ENCODE data around the gene STK39. TPM values are rescaled to one million over a fixed set of nuclear protein-coding genes. Genes with fewer than 3 reads are reported as not detected.

STK39 gene
- total and polyA plus RNA-seq, 9 of the 15 experiments (the other 6 are each of a cell fraction or from before 2014, with no cell fraction given): 0.19 to 0.76 (median 0.51) TPM

- 0% methylated on average over 2 of the region's 2 CpGs for WGBS (ENCODE audit: insufficient coverage, low coverage, missing lambda C conversion rate)
- Histone ChIP-seq H3K79me2 (ENCODE audit: control insufficient read depth, insufficient read depth, low read length) (no peaks in the 10 kb centered on the region), H3K9me3 (replicated peaks; ENCODE audit: control insufficient read depth, insufficient read depth, low read depth, low read length) (no peaks in the 10 kb centered on the region), H3K27me3 (ENCODE audit: control insufficient read depth in 2 of 2, insufficient read depth in 2 of 2, low read length in 2 of 2) (0 out of 5 replicates have a peak, but pooled peaks cover 0 to under 1% of the 10 kb centered on the region in 2 experiments), H3K27ac (ENCODE audit: extremely low read depth, low read depth, low read length) (no peak overlapping the region), H3K4me3 (no peak overlapping the region), H3K4me1 (replicated peaks in 1 of 2; ENCODE audit: control insufficient read depth in 2 of 2, insufficient read depth in 2 of 2, low read length in 2 of 2) (no peaks in the 10 kb centered on the region), H2AFZ (ENCODE audit: low read depth, low read length) (no peak overlapping the region), H3K9ac (ENCODE audit: insufficient read depth in 1 of 2, low read depth in 2 of 2, low read length in 2 of 2) (no peak overlapping the region), H3K36me3 (ENCODE audit: control insufficient read depth, insufficient read depth, low read length) (no peaks in the 10 kb centered on the region), H3K4me2 (ENCODE audit: insufficient read depth, low read length) (no peak overlapping the region), H4K20me1 (replicated peaks; ENCODE audit: control insufficient read depth, insufficient read depth, low read length) (no peaks in the 10 kb centered on the region; the same call in 1 of the 2 replicates), H3K9me1 (ENCODE audit: control insufficient read depth, insufficient read depth, low read length) (no peaks in the 10 kb centered on the region)
- TF ChIP-seq MIER1 (IDR thresholded peaks at IDR 0.05; ENCODE audit: low read depth): no peak
- no peak for TF ChIP-seq CREM (IDR thresholded peaks at IDR 0.05; ENCODE audit: low read depth)
- TF ChIP-seq ZNF41 (CRISPR knock-in tag; conservative IDR thresholded peaks at IDR 0.05): no peak
- no peak for TF ChIP-seq CTBP1 (IDR thresholded peaks at IDR 0.05; ENCODE audit: borderline replicate concordance)
- TF ChIP-seq CHCHD3 (CRISPR knock-in tag; IDR thresholded peaks at IDR 0.05): no peak
- TF ChIP-seq ATF2 (CRISPR knock-in tag; IDR thresholded peaks at IDR 0.05): no peak
- no peak for TF ChIP-seq ZNF780A (CRISPR knock-in tag; IDR thresholded peaks at IDR 0.05)
- no peak for TF ChIP-seq PRMT5 (CRISPR knock-in tag; IDR thresholded peaks at IDR 0.05)
- TF ChIP-seq MTF1 (CRISPR knock-in tag; IDR thresholded peaks at IDR 0.05; ENCODE audit: borderline replicate concordance): no peak
- TF ChIP-seq CREB3 (tag; conservative IDR thresholded peaks at IDR 0.05; ENCODE audit: low read depth): no peak
- no peak for TF ChIP-seq ZEB2 (IDR thresholded peaks at IDR 0.05)
- ATAC-seq (no peak), FAIRE-seq (no peak), DNase-seq (ENCODE audit: extremely low read depth in 1 of 4, low spot score in 3 of 4) (no peak)
- no TSS peak for BruUV-seq (replicated peaks)
- in situ Hi-C loops (cut with MboI): no loop called here
- ChIA-PET CTCF (ENCODE audit: low intra/inter-chr PET ratio) (no interaction called here), POLR2A (no interaction called here)
- intact Hi-C loops (cut with micrococcal nuclease): no loop called here
These were observed 155.4 kb downstream of the STK39 start for GRCh38 chr2:168091986-168092385.

Data from K562 (cell line).